ENCODE results near the gene GNG7. TPM values are rescaled to one million over a fixed set of nuclear protein-coding genes. Genes with fewer than 3 reads are reported as not detected.
A peak's percentile ranks its signal among the peaks of the same experiment; 100 is the strongest.

Gene GNG7
- total and polyA plus RNA-seq, 7 donors = 1.2 to 8.0 (median 2.6) TPM

- H3K9me3 ChIP-seq = no peaks in the 10 kb centered on the region
- TF ChIP-seq POLR2A (IDR thresholded peaks at IDR 0.05) (no peak), EP300 (IDR thresholded peaks at IDR 0.05) (no peak), POLR2AphosphoS5 (IDR thresholded peaks at IDR 0.05) (no peak), CTCF (IDR thresholded peaks at IDR 0.05) (no peak)
- H3K4me1 ChIP-seq = peaks cover 0 to 48% (median 37%) of the 10 kb centered on the region in 4 donors
- 28 to 55% methylated on average over 7 of the region's 7 CpGs for WGBS, 2 donors
- H3K36me3 ChIP-seq = no peaks in the 10 kb centered on the region
- DNase-seq = no peak
- H3K4me3 ChIP-seq = no peak overlapping the region
- H3K27me3 ChIP-seq = no peaks in the 10 kb centered on the region
- H3K27ac ChIP-seq = no peak overlapping the region
- intact Hi-C loops (cut with DNase I) = no loop called here
Observed at GRCh38 chr19:2490659-2491058, 211.8 kb downstream of the GNG7 start.

GRCh38 chr19:2488942-2489731 is 213.4 kb downstream of the GNG7 start:
- no peak for DNase-seq
- intact Hi-C loops (cut with DNase I) = no loop called here
- H3K4me3 ChIP-seq = peak overlapping the region; percentile 16 to 56 (median 52)
- no peak for TF ChIP-seq POLR2A (IDR thresholded peaks at IDR 0.05)
- TF ChIP-seq CTCF (IDR thresholded peaks at IDR 0.05) = peak in 1 of 4 experiments; percentile 9
- H3K4me1 ChIP-seq = peaks cover 0 to 35% (median 23%) of the 10 kb centered on the region in 4 donors
- H3K27ac ChIP-seq = peak overlapping the region; percentile 66 to 75 (median 70)
- H3K9me3 ChIP-seq = no peaks in the 10 kb centered on the region
- 1 to 3% methylated on average over 78 of the region's 78 CpGs for WGBS, 2 donors
- H3K36me3 ChIP-seq = no peaks in the 10 kb centered on the region
- no peaks in the 10 kb centered on the region for H3K27me3 ChIP-seq

GRCh38 chr19:2488405-2488941 is 214.0 kb downstream of the GNG7 start:
- no peaks in the 10 kb centered on the region for H3K27me3 ChIP-seq
- H3K4me3 ChIP-seq = peak overlapping the region; percentile 16 to 56 (median 52)
- DNase-seq = no peak
- peaks cover 0 to 2% (median 0%) of the 10 kb centered on the region in 4 donors for H3K9me3 ChIP-seq
- intact Hi-C loops (cut with DNase I) = no loop called here
- H3K36me3 ChIP-seq = no peaks in the 10 kb centered on the region
- H3K27ac ChIP-seq = peak overlapping the region; percentile 66 to 75 (median 70)
- 2 to 9% methylated on average over 32 of the region's 32 CpGs for WGBS, 2 donors
- TF ChIP-seq POLR2A (IDR thresholded peaks at IDR 0.05) (no peak), POLR2AphosphoS5 (IDR thresholded peaks at IDR 0.05) (peak in 2 of 4 donors; percentile 16 to 45), CTCF (IDR thresholded peaks at IDR 0.05) (no peak), EP300 (IDR thresholded peaks at IDR 0.05) (no peak)
- H3K4me1 ChIP-seq = peaks cover 0 to 32% (median 20%) of the 10 kb centered on the region in 4 donors

- H3K4me1 ChIP-seq = peaks cover 0 to 32% (median 20%) of the 10 kb centered on the region in 4 donors
- peak overlapping the region in 2 of 4 donors; percentile 66 to 75 for H3K27ac ChIP-seq
- no peaks in the 10 kb centered on the region for H3K36me3 ChIP-seq
- H3K4me3 ChIP-seq = no peak overlapping the region
- 33 to 37% methylated on average over 15 of the region's 15 CpGs for WGBS, 2 donors
- intact Hi-C loops (cut with DNase I) = no loop called here
- TF ChIP-seq EP300 (IDR thresholded peaks at IDR 0.05) = no peak
- TF ChIP-seq POLR2A (IDR thresholded peaks at IDR 0.05) = no peak
- TF ChIP-seq CTCF (IDR thresholded peaks at IDR 0.05) = no peak
- no peak for TF ChIP-seq POLR2AphosphoS5 (IDR thresholded peaks at IDR 0.05)
- H3K9me3 ChIP-seq = peaks cover 0 to 5% (median 0%) of the 10 kb centered on the region in 4 donors
- no peaks in the 10 kb centered on the region for H3K27me3 ChIP-seq
- no peak for DNase-seq
Observed at GRCh38 chr19:2487842-2488241, 214.7 kb downstream of the GNG7 start.
